ENCODE measurements around the gene TAB2. TPM values are rescaled to one million over a fixed set of nuclear protein-coding genes. Genes with fewer than 3 reads are reported as not detected.

Gene TAB2
- total RNA-seq, 1 donor from 2014 or later: 45.1 TPM

- peaks cover 4% of the 10 kb centered on the region for H3K4me1 Mint-ChIP-seq
- no peaks in the 10 kb centered on the region for H3K36me3 Mint-ChIP-seq (ENCODE audit: low read depth)
Measured at GRCh38 chr6:149284904-149285303, 32.6 kb upstream of the TAB2 start.

GRCh38 chr6:149285626-149286025 lies 31.9 kb upstream of the TAB2 start:
- Mint-ChIP-seq H3K27ac (ENCODE audit: unreplicated experiment) (no peak overlapping the region), H3K36me3 (ENCODE audit: low read depth) (no peaks in the 10 kb centered on the region), H3K4me1 (peaks cover 4% of the 10 kb centered on the region), H3K27me3 (ENCODE audit: low read depth) (no peaks in the 10 kb centered on the region), H3K9me3 (no peaks in the 10 kb centered on the region), H3K4me3 (no peak overlapping the region)
- no peak for TF ChIP-seq CTCF (conservative IDR thresholded peaks at IDR 0.05)
- DNase-seq (ENCODE audit: low read depth, low spot score): no peak

More at GRCh38 chr6:149284904-149285303, 32.6 kb upstream of the TAB2 start:
- TF ChIP-seq CTCF (conservative IDR thresholded peaks at IDR 0.05): no peak
- H3K27ac Mint-ChIP-seq (ENCODE audit: unreplicated experiment): no peak overlapping the region
- no peak overlapping the region for H3K4me3 Mint-ChIP-seq
- H3K9me3 Mint-ChIP-seq: no peaks in the 10 kb centered on the region
- H3K27me3 Mint-ChIP-seq (ENCODE audit: low read depth): no peaks in the 10 kb centered on the region
- DNase-seq (ENCODE audit: low read depth, low spot score): no peak

GRCh38 chr6:149286905-149287304 lies 30.6 kb upstream of the TAB2 start:
- TF ChIP-seq CTCF (conservative IDR thresholded peaks at IDR 0.05): no peak
- Mint-ChIP-seq H3K27ac (ENCODE audit: unreplicated experiment) (no peak overlapping the region), H3K9me3 (no peaks in the 10 kb centered on the region), H3K36me3 (ENCODE audit: low read depth) (no peaks in the 10 kb centered on the region), H3K27me3 (ENCODE audit: low read depth) (no peaks in the 10 kb centered on the region), H3K4me3 (no peak overlapping the region), H3K4me1 (peaks cover 4% of the 10 kb centered on the region)
- DNase-seq (ENCODE audit: low read depth, low spot score): no peak

GRCh38 chr6:149289192-149289781 lies 28.2 kb upstream of the TAB2 start:
- H3K4me1 Mint-ChIP-seq: peaks cover 4% of the 10 kb centered on the region
- no peak overlapping the region for H3K4me3 Mint-ChIP-seq
- TF ChIP-seq CTCF (conservative IDR thresholded peaks at IDR 0.05): no peak
- H3K36me3 Mint-ChIP-seq (ENCODE audit: low read depth): no peaks in the 10 kb centered on the region
- DNase-seq (ENCODE audit: low read depth, low spot score): no peak
- no peaks in the 10 kb centered on the region for H3K9me3 Mint-ChIP-seq
- no peak overlapping the region for H3K27ac Mint-ChIP-seq (ENCODE audit: unreplicated experiment)
- no peaks in the 10 kb centered on the region for H3K27me3 Mint-ChIP-seq (ENCODE audit: low read depth)

- no peaks in the 10 kb centered on the region for H3K9me3 Mint-ChIP-seq
- no peak overlapping the region for H3K4me3 Mint-ChIP-seq
- no peaks in the 10 kb centered on the region for H3K27me3 Mint-ChIP-seq (ENCODE audit: low read depth)
- no peak for DNase-seq (ENCODE audit: low read depth, low spot score)
- peaks cover 4% of the 10 kb centered on the region for H3K4me1 Mint-ChIP-seq
- no peaks in the 10 kb centered on the region for H3K36me3 Mint-ChIP-seq (ENCODE audit: low read depth)
- H3K27ac Mint-ChIP-seq (ENCODE audit: unreplicated experiment): no peak overlapping the region
- no peak for TF ChIP-seq CTCF (conservative IDR thresholded peaks at IDR 0.05)
Measured at GRCh38 chr6:149289966-149290365, 27.5 kb upstream of the TAB2 start.

Measured in neural crest cell (in vitro differentiated cells).